Neutrophil (primary cell): ENCODE results near the gene PCSK6.

Source experiments
- H3K27ac ChIP-seq: fragments of 200-600 bp; sonication (generic); 2 replicates; pipeline ENCODE4 v1.5.1; 2016; ENCODE audit warnings: mild to moderate bottlenecking, moderate library complexity
- H3K27me3 ChIP-seq: fragments of 200-600 bp; sonication (generic); 2 replicates; pipeline ENCODE4 v1.6.0; 2016; ENCODE audit warnings: mild to moderate bottlenecking
- H3K36me3 ChIP-seq: fragments of 200-600 bp; sonication (generic); 2 replicates; pipeline ENCODE4 v1.5.1; 2017
- H3K4me1 ChIP-seq, 2 experiments: fragments of 200-600 bp in 1 of 2; sonication (generic) in 1 of 2; 1 replicate in 1 of 2; 2 replicates in 1 of 2; pipeline versions ENCODE4 v1.5.1 to v1.6.1; 2013 to 2016; ENCODE audit warnings: low read depth in 1 of 2, low read length in 1 of 2, mild to moderate bottlenecking in 1 of 2, moderate library complexity in 1 of 2; ENCODE audit not compliant: control insufficient read depth in 1 of 2, insufficient read depth in 1 of 2
- H3K4me3 ChIP-seq, 2 experiments: fragments of 200-600 bp in 1 of 2; sonication (generic) in 1 of 2; 1 replicate in 1 of 2; 2 replicates in 1 of 2; pipeline ENCODE4 v1.5.1; 2013 to 2016; ENCODE audit warnings: low read depth in 1 of 2, low read length in 1 of 2, mild to moderate bottlenecking in 1 of 2, moderate library complexity in 1 of 2
- H3K9me3 ChIP-seq: fragments of 200-600 bp; sonication (generic); 2 replicates; pipeline ENCODE4 v1.5.1; 2016
- TF ChIP-seq, protein P1 (sequence below): fragments of 200-600 bp; sonication (generic); IDR thresholded peaks from 2 replicates; pipeline ENCODE4 v1.5.1; 2016; ENCODE audit warnings: antibody characterized with exemption

Gene PCSK6

DNA sequence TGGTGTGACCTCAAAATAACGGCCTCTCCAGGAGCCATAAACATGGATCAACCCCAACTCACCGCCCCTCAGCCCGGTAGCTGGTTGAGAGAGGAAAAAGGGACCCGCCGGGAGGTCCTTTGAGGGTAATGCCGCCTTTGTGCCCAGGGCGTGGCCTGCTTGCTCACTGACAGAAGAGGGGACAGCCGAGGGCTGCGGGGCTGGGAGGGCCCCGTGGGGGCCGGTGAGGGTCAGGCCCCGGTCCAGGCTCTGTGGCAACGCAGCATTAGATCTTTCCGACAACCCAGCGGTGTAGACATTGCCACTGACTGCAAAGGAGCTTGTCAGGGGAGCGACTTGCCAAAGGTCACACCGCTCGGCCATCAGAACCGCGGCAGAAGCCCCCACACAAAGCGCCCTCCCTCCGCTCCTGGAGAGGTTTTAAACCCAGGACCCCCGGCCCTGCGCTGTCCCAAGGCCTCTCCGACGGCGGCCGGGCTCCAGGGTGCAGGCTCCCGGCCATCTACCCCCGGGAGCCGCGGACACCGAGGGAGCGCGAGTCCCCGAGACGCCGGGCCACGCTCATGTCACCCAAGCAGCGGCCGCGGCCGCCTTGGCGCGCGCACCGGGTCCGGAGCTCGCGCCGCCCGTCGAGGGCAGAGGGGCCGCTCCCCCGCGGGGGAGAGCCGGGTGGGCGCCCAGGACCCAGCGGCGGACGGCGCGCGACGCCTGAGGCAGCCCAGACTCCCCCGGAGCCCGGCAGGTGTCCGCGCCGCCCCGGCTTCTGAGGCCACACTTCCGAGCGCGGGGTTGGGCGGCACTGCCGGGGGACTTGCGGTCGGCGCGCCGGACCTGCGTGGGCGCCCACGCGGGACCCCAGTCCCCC, 975 bp downstream of the PCSK6 start:
- H3K4me1 ChIP-seq: no peaks in the 10 kb centered on the region
- H3K27me3 ChIP-seq: peaks cover 96% of the 10 kb centered on the region
- no peak overlapping the region for H3K4me3 ChIP-seq
- no peak overlapping the region for H3K27ac ChIP-seq
- H3K36me3 ChIP-seq: no peaks in the 10 kb centered on the region
- TF ChIP-seq, protein P1, sequence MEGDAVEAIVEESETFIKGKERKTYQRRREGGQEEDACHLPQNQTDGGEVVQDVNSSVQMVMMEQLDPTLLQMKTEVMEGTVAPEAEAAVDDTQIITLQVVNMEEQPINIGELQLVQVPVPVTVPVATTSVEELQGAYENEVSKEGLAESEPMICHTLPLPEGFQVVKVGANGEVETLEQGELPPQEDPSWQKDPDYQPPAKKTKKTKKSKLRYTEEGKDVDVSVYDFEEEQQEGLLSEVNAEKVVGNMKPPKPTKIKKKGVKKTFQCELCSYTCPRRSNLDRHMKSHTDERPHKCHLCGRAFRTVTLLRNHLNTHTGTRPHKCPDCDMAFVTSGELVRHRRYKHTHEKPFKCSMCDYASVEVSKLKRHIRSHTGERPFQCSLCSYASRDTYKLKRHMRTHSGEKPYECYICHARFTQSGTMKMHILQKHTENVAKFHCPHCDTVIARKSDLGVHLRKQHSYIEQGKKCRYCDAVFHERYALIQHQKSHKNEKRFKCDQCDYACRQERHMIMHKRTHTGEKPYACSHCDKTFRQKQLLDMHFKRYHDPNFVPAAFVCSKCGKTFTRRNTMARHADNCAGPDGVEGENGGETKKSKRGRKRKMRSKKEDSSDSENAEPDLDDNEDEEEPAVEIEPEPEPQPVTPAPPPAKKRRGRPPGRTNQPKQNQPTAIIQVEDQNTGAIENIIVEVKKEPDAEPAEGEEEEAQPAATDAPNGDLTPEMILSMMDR: no peak
- no peaks in the 10 kb centered on the region for H3K9me3 ChIP-seq

DNA sequence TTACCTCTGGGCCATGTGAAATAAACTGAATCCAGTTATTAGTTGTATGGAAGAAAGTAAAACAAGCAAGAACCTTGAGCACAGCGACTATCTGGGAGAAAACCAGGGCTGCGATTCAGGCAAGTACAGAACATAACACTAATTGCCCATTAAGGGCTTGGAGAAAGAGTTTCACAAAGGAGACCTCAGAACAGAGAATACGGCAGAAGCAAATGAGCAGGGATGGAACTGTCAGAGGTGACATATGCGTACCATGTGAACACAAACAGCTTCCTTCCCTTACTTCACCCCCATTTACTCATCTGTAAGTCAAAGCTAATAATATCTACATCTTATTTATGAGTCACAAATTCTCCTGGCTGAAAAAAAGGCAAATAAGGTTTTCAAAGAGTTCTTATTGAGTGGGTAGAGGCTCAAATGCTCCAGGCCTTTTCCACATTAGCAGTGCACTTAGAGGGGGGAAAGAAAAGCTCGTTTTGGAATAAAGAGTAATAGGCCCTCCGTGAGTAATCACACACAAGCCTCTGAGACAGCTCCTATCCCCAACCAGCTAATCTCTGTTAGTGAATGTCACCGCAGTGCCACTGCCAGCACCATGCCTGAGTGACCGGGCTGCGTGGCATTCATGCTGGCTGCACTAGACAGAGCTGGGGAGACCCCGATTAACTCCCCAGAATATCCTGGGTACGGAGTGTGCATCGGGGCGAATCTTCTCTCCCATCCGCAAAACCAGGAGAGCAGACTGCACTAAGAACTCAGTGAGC, 2.6 kb downstream of the PCSK6 start:
- no peaks in the 10 kb centered on the region for H3K36me3 ChIP-seq
- no peak overlapping the region for H3K27ac ChIP-seq
- H3K9me3 ChIP-seq: no peaks in the 10 kb centered on the region
- TF ChIP-seq, protein P1: no peak
- peaks cover 95% of the 10 kb centered on the region for H3K27me3 ChIP-seq
- H3K4me3 ChIP-seq: no peak overlapping the region
- no peaks in the 10 kb centered on the region for H3K4me1 ChIP-seq

DNA sequence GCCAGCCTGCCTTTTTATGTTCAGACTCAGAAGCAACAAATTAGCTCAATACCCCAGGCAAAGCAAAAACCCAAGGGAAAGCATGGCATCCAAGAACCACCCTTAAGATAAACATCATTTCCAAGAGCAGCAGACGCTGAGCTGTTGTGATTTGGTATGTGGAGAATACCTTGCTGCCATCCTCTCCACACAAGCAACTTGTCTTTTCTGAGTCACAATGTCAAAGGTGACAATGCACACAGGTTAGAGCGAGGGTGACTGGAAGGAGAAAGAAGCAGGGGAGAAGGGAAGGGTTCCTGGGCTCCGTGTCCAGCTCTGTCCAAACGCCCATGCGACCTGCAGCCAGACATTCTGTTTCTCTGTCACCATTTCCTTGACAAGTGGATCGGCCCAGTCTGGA, 6.0 kb downstream of the PCSK6 start:
- no peak overlapping the region for H3K27ac ChIP-seq
- no peaks in the 10 kb centered on the region for H3K36me3 ChIP-seq
- no peaks in the 10 kb centered on the region for H3K4me1 ChIP-seq

DNA sequence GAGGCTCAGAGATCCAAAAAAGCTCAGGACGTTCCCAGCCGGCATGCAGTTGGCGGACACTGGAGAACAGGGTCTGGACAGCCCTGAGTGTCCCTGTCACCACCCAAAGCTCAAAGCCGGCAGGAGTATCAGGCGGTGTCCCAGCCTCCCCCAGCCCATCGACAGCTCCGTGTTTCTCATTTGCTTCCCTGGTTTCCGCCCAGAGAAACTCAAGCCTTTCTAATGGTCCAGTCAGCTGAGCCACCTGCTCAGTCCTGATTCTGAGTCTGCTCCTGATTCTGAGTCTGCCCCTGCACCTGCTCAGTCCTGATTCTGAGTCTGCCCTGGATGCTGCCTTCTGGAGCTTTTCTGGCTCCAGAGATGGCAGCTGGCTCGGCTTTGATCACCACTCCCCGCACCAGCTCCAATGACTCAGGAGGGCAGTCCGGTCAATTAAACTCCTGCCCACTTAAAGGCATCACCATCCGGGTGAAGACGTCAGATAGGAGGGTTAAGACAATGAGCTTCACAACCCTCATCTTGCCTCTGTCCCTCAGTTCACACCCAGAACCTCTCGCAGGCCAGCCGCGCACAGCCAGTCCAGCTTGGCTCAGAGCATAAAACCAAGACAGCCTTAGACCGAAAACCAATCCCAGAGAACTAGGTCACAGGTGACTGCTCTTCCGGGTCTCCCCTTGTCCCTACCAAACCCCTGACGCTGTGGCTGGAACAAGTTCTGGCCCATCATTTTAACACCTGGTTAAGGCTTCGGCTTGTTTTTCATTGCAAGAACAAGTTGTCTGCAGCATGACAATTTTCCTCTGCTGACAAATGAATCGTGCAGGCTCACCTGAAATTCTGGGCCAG, 6.8 kb downstream of the PCSK6 start:
- no peak overlapping the region for H3K27ac ChIP-seq

More for the DNA sequence above, 6.0 kb downstream of the PCSK6 start:
- no peaks in the 10 kb centered on the region for H3K9me3 ChIP-seq
- H3K4me3 ChIP-seq: no peak overlapping the region
- H3K27me3 ChIP-seq: peaks cover 82% of the 10 kb centered on the region
- TF ChIP-seq, protein P1: no peak

More for the DNA sequence above, 6.8 kb downstream of the PCSK6 start:
- TF ChIP-seq, protein P1: no peak
- Histone ChIP-seq H3K4me3 (no peak overlapping the region), H3K27me3 (peaks cover 75% of the 10 kb centered on the region), H3K4me1 (no peaks in the 10 kb centered on the region), H3K36me3 (no peaks in the 10 kb centered on the region), H3K9me3 (no peaks in the 10 kb centered on the region)
